Chondrocyte (in vitro differentiated cells): ENCODE data around the gene LSS. TPM values are rescaled to one million over a fixed set of nuclear protein-coding genes. Genes with fewer than 3 reads are reported as not detected.

Source experiments
- DNase-seq: peaks from one replicate; pipeline ENCODE4 v3.0.0; 2021; ENCODE audit warnings: mixed read lengths, low spot score
- H3K27ac Mint-ChIP-seq: one replicate; pipeline ENCODE4 v1.8.0; 2021; ENCODE audit warnings: mild to moderate bottlenecking, moderate library complexity, mixed read lengths; ENCODE audit not compliant: unreplicated experiment
- H3K27me3 Mint-ChIP-seq: 2 replicates; pipeline ENCODE4 v1.8.0; 2021; ENCODE audit warnings: low read depth, mixed read lengths
- H3K36me3 Mint-ChIP-seq: 2 replicates; pipeline ENCODE4 v1.8.0; 2021; ENCODE audit warnings: low read depth, mixed read lengths
- H3K4me1 Mint-ChIP-seq: 2 replicates; pipeline ENCODE4 v1.8.0; 2021; ENCODE audit warnings: low read depth, mild to moderate bottlenecking, mixed read lengths
- H3K4me3 Mint-ChIP-seq: one replicate; pipeline ENCODE4 v1.8.0; 2021; ENCODE audit warnings: mild to moderate bottlenecking, moderate library complexity, mixed read lengths; ENCODE audit not compliant: unreplicated experiment
- H3K9me3 Mint-ChIP-seq: 2 replicates; pipeline ENCODE4 v1.8.0; 2021; ENCODE audit warnings: low read depth, mixed read lengths
- total RNA-seq: library from RNA; stranded (reverse); gene quantifications from 3 replicates; pipeline ENCODE4 v1.2.1, GENCODE V29; 2021
- TF ChIP-seq, protein P1 (sequence below): fragments of 200-600 bp; sonication (generic); IDR thresholded peaks from 2 replicates; pipeline ENCODE4 v1.5.0; 2021; ENCODE audit warnings: antibody characterized with exemption, mild to moderate bottlenecking, moderate library complexity

Gene LSS
- total RNA-seq, 1 donor from 2014 or later = 107 TPM

DNA sequence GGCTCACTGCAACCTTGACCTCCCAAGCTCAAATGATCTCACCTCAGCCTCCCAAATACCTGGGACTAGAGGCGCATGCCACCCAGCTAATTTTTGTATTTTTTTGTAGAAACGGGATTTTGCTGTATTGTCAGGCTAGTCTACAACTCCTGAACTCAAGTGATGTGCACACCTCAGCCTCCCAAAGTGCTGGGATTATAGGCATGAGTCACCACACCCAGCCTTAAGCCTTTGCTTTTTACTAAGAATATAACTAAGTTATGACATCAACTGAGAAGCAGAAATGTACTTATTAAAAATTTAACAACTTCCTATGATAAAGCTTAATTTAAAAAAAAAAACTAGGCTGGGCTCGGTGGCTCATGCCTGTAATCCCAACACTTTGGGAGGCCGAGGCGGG lies 8.9 kb upstream of the LSS start:
- Mint-ChIP-seq H3K27ac (no peak overlapping the region), H3K36me3 (peaks cover 44% of the 10 kb centered on the region), H3K4me3 (no peak overlapping the region), H3K4me1 (no peaks in the 10 kb centered on the region), H3K27me3 (no peaks in the 10 kb centered on the region), H3K9me3 (no peaks in the 10 kb centered on the region)
- DNase-seq = no peak
- TF ChIP-seq, protein P1, sequence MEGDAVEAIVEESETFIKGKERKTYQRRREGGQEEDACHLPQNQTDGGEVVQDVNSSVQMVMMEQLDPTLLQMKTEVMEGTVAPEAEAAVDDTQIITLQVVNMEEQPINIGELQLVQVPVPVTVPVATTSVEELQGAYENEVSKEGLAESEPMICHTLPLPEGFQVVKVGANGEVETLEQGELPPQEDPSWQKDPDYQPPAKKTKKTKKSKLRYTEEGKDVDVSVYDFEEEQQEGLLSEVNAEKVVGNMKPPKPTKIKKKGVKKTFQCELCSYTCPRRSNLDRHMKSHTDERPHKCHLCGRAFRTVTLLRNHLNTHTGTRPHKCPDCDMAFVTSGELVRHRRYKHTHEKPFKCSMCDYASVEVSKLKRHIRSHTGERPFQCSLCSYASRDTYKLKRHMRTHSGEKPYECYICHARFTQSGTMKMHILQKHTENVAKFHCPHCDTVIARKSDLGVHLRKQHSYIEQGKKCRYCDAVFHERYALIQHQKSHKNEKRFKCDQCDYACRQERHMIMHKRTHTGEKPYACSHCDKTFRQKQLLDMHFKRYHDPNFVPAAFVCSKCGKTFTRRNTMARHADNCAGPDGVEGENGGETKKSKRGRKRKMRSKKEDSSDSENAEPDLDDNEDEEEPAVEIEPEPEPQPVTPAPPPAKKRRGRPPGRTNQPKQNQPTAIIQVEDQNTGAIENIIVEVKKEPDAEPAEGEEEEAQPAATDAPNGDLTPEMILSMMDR = no peak

GRCh38 chr21:46234436-46234950 lies 5.9 kb upstream of the LSS start:
- DNase-seq = no peak
- H3K4me1 Mint-ChIP-seq = peaks cover 8% of the 10 kb centered on the region
- no peak overlapping the region for H3K4me3 Mint-ChIP-seq
- no peaks in the 10 kb centered on the region for H3K27me3 Mint-ChIP-seq
- no peaks in the 10 kb centered on the region for H3K9me3 Mint-ChIP-seq
- TF ChIP-seq, protein P1 = no peak
- H3K27ac Mint-ChIP-seq = no peak overlapping the region
- peaks cover 33% of the 10 kb centered on the region for H3K36me3 Mint-ChIP-seq

DNA sequence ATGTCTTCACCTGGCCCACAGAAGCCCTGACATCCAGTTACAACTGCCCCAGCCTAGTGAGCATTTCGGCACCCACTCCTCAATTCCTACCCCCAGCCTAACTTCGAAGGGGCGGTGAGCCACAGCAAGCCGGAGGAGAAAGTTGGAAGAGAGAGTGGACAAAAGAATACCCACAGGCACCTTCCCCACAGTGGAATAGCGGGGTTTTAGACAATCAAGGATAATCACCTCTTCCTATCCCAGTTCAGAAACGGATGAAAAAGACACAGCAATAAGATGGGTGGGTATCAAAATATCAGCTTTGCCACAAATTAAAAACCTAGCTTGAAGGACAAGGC lies 1.3 kb upstream of the LSS start:
- peak overlapping the region; percentile 93 for H3K4me3 Mint-ChIP-seq
- no peaks in the 10 kb centered on the region for H3K27me3 Mint-ChIP-seq
- no peaks in the 10 kb centered on the region for H3K9me3 Mint-ChIP-seq
- TF ChIP-seq, protein P1 = no peak
- peaks cover 22% of the 10 kb centered on the region for H3K36me3 Mint-ChIP-seq
- H3K27ac Mint-ChIP-seq = peak overlapping the region; percentile 37
- no peak for DNase-seq
- peaks cover 42% of the 10 kb centered on the region for H3K4me1 Mint-ChIP-seq

DNA sequence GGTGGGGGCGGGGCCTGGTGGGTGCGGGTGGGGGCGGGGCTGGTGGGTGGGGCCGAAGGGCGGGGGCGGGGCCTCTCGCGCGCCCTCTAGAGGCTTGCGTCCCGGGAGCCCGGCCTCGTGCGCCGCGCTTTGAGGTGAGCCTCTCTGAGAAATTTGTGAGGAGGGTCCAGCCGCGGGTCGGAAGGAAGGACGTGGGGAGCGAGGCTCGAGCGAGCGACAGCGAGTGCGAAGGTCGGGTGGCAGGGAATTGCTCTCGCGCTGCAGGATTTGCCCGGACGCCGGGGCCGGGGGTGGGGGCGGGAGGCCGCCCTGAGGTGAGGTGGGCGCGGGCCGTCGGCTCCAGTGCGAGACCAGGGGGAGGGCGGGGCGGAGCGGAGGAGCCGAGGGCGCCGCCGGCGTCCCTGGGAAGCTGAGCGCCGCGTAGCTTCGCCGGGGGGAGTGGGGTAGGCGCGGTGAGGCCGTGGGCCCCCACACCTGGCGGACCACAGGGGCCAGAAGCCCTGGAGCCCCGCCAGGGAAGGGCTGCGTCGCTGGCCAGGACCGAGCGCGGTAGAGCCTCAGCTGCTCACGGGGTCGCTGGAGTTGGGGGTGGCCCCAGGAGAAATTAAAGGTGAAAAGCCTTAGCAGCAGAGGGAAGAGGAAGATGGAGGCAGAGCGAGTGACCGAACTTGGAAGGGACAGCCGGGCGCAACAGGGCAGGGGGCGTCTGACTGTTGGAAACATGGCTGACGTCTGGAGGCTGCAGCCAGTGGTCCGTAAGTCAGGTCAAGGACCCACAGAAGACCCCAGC lies 754 bp upstream of the LSS start:
- no peaks in the 10 kb centered on the region for H3K27me3 Mint-ChIP-seq
- H3K27ac Mint-ChIP-seq = peak overlapping the region; percentile 93
- DNase-seq = no peak
- peaks cover 43% of the 10 kb centered on the region for H3K4me1 Mint-ChIP-seq
- TF ChIP-seq, protein P1 = peak; percentile 77
- peak overlapping the region; percentile 93 for H3K4me3 Mint-ChIP-seq
- peaks cover 16% of the 10 kb centered on the region for H3K36me3 Mint-ChIP-seq
- H3K9me3 Mint-ChIP-seq = no peaks in the 10 kb centered on the region

GRCh38 chr21:46227811-46228344 lies 696 bp downstream of the LSS start:
- Mint-ChIP-seq H3K4me1 (peaks cover 48% of the 10 kb centered on the region), H3K36me3 (peaks cover 8% of the 10 kb centered on the region), H3K4me3 (peak overlapping the region; percentile 89), H3K9me3 (no peaks in the 10 kb centered on the region), H3K27ac (peak overlapping the region; percentile 95), H3K27me3 (no peaks in the 10 kb centered on the region)
- no peak for DNase-seq
- TF ChIP-seq, protein P1 = no peak
